Measurements from ENCODE around the gene IFT122.
A peak's percentile ranks its signal among the peaks of the same experiment; 100 is the strongest.
"Not testable (repeated sequence)": the region's sequence is repeated elsewhere in the genome, so short reads cannot be mapped to it uniquely, and the experiment has no call there.

IFT122 gene

DNA sequence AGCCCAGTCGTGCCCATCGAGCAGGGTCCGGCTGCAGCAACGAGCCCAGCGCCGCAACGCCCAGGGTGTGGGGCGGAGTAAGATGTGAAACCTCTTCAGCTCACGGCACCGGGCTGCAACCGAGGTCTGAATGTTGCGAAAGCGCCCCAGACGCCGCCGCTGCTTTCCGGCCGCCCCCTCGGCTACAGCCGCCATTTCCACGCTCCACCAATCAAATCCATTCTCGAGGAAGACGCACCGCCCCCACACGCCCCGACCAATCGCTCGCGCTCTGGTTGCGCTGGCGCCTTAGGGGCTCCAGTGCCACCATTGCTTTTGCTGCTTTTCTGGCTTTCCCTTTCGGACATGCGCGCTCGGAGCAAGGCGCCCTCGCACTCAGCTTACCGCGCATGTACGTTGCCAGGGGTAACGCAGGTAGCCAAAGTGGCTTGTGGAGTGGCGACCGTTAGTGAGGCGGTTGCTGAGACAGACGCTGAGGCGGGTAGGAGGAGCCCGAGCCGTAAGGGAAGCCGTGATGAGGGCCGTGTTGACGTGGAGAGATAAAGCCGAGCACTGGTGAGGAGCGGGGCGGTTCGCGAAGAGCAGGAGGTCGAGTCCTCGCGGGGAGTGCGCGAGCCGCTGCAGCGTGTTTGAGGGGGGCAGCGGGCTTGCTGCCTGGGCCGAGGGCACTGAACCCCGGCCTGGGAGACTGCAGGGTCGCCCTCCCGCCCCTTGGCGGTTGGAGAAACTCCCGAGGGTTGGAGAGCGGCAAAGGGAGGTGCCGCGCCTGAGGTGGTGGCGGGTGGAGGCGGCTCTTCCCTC is at the start of gene IFT122, which contains the start of gene MBD4:
Gene IFT122 (plus strand): TSS at position 408 of the 801 bp plus-strand sequence. CDS start 107 bp downstream, at position 515.
Gene MBD4 (minus strand): TSS at position 132 of the 801 bp plus-strand sequence. CDS start 115 bp downstream, at position 17.
- peak; percentile 95 for DNase-seq (ENCODE audit: low read depth in 2 of 2)

GRCh38 chr3:129391583-129391982 is 48.4 kb upstream of the IFT122 start:
- DNase-seq (ENCODE audit: low read depth in 2 of 2): not testable (repeated sequence)

DNA sequence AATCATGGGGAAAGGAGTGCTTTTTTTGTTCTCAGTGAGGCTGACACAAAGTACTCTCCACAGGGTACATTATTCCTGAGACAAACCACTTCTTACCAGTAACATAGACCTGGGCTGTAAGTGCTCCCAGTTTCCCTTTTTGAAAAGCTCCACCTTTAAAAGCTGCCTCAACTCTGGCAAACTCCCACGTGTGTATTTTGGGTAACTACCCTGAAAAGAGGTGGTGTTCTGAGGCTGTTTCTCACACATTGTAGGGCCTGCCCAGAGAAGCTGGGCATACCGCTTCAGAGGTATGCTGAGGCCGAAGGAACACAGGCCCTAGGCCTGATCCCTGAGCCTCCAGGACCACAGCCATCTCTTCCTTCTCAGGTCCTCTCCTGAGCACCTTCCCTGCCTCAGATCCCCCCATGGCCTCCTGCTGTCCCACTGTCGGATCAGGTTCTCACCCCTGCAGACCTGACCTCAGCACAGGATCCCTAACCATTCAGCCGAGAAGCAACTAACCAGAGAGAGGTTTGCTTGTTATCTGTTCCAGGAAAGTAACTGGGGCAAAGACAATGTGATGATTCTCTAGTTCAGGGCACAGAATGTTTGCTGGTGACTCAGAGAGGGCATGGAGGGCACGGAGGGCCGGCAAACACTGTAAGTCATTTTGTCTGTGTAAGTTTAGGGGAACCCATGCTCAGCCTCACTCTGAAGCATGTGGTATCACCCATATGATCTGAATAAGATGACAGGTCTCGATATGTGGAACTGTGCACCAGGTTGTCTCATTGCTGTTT is 47.7 kb upstream of the IFT122 start:
- DNase-seq (ENCODE audit: low read depth in 2 of 2): not testable (repeated sequence)

DNA sequence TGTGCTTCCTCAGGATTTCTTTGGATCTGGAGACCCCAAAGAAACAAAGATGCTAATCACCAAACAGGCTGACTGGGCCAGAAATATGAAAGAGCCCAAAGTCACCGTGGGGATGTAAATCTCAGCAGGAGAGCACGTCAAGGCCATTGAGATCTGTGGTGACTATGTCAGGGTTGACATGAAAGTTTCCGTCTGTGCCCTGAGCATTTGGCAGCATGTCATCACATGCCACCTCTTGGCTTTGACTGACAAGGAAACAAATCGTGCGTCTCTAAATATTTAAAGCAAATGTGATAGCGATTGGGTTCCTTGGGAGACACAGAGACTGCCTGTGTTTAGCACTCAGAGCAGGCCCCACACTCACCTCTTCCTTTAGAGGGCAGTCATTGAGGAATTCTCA is 46.8 kb upstream of the IFT122 start:
- DNase-seq (ENCODE audit: low read depth in 2 of 2): no peak

GRCh38 chr3:129393760-129394564 is 46.1 kb upstream of the IFT122 start:
- not testable (repeated sequence) for DNase-seq (ENCODE audit: low read depth in 2 of 2)

- DNase-seq (ENCODE audit: low read depth in 2 of 2): no peak
Measured at GRCh38 chr3:129398803-129399144, 41.2 kb upstream of the IFT122 start.

GRCh38 chr3:129399145-129399894 is 40.7 kb upstream of the IFT122 start:
- peak; percentile 32 to 37 for DNase-seq (ENCODE audit: low read depth in 2 of 2)

DNA sequence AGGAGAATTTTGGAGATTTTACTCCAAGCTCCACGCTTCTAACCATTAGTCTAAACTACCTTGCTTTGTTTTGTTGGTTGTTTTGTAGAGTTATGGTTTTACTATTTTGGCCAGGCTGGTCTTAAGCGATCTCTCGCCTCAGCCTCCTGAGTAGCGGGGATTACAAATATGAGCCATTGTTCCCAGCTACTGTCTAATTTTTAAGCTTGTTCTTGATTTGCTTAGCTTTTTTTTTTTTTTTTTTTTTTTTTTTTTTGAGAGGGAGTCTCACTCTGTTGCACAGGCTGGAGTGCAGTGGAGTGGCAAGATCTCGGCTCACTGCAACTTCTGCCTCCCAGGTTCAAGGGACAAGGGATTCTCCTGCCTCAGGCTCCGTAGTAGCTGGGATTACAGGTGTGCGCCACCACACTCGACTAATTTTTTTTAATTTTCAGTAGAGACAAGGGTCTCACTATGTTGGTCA is 40.1 kb upstream of the IFT122 start:
- no peak for DNase-seq (ENCODE audit: low read depth in 2 of 2)

DNA sequence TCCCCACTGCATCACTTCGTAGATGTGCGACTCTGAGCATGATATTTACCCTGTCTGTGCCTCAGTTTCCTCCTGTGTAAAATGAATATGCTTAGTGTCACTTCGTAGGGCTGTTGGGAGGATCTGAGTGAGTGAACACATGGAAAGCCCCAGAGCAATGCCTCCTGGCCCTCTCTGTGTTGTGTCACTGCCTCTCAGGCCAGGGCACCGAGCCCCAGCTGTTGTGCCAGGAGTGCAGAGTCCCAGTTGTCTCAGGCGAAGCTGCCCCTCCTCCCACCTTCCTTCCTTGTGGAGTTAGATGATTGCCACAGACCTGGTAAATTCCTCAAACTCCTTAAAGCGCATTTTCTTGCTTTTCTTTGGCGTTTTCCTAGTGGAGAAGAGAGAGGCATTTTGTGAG is 37.8 kb upstream of the IFT122 start:
- DNase-seq (ENCODE audit: low read depth in 2 of 2): no peak

DNA sequence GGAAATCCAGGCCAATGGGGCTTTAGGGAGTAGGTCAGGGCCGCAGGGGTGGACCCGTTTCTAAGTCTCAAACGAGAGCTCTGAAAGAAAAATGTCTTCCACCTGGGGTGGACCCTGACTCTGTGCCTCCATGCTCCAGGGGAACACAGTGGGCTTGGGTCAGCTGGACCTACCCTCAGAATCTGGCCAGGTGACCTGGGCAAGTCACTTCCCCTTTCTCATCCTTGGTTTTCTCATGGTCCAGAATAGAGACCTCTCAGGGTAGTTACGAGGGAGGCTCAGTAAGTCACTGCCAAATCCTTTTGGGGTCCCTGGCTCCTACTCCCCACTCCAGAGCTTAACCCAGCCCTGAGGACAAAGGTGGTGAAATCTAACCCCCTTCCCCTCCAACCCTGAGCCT is 37.4 kb upstream of the IFT122 start:
- no peak for DNase-seq (ENCODE audit: low read depth in 2 of 2)

- DNase-seq (ENCODE audit: low read depth in 2 of 2): no peak
Measured at GRCh38 chr3:129403450-129403849, 36.6 kb upstream of the IFT122 start.

GRCh38 chr3:129404130-129404529 is 35.9 kb upstream of the IFT122 start:
- no peak for DNase-seq (ENCODE audit: low read depth in 2 of 2)

DNA sequence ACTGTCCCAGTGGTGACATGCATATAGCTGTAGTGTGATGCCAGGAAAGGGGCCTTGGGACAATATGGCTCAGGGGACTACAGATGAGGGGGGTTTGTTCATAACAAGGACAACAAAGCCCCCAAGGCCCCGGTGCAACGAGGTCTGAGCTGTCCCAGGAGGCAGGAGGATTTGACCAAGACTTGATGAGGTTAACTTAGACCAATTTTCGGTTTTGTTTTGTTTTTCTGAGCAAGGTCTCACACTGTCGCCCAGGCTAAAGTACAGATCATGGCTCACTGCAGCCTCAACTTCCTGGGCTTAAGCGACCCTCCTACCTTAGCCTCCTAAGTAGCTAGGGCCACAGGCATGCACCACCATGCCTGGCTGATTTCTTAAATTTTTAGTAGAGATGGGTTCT is 35.4 kb upstream of the IFT122 start:
- no peak for DNase-seq (ENCODE audit: low read depth in 2 of 2)

DNA sequence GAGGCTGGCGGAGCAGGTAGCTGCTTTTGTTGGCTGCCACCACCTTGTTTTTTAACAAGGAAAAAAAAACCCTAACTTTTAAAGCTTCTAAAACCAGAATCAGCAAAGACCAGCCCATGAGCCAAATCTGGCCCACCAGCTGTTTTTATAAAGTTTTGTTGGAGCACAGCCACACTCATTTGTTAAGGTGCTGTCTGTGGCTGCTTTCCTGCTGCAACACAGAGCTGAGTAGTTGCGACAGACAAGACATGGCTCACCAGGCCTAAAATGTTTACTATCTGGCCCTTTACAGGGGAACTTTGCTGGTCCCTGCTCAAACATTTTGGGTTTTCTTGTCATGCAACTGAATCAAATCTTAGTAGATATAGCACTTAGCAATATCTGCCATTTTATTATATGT is 30.5 kb upstream of the IFT122 start:
- no peak for DNase-seq (ENCODE audit: low read depth in 2 of 2)

DNA sequence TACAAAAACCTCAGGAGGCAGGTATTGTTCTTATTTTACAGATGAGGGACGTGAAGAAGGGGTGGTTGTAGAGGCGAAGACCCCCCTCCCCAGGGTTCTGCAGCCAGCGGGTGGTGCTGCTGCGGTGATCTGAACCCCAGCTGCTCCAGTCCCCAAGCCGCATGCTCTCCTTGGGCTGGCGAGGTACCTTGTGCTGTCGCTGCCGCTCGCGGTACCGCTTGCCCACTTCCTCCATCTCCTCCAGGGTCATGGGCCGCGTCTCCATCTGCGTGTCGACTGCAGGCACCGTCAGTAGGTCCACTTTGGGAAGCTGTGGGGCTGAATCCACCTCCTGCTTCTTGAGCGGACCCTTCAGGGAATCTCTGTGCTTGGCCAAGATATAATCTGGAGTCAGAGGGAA is 29.1 kb upstream of the IFT122 start:
- no peak for DNase-seq (ENCODE audit: low read depth in 2 of 2)

GRCh38 chr3:129412542-129413198 is 27.4 kb upstream of the IFT122 start:
- no peak for DNase-seq (ENCODE audit: low read depth in 2 of 2)

GRCh38 chr3:129413238-129413637 is 26.8 kb upstream of the IFT122 start:
- not testable (repeated sequence) for DNase-seq (ENCODE audit: low read depth in 2 of 2)

DNA sequence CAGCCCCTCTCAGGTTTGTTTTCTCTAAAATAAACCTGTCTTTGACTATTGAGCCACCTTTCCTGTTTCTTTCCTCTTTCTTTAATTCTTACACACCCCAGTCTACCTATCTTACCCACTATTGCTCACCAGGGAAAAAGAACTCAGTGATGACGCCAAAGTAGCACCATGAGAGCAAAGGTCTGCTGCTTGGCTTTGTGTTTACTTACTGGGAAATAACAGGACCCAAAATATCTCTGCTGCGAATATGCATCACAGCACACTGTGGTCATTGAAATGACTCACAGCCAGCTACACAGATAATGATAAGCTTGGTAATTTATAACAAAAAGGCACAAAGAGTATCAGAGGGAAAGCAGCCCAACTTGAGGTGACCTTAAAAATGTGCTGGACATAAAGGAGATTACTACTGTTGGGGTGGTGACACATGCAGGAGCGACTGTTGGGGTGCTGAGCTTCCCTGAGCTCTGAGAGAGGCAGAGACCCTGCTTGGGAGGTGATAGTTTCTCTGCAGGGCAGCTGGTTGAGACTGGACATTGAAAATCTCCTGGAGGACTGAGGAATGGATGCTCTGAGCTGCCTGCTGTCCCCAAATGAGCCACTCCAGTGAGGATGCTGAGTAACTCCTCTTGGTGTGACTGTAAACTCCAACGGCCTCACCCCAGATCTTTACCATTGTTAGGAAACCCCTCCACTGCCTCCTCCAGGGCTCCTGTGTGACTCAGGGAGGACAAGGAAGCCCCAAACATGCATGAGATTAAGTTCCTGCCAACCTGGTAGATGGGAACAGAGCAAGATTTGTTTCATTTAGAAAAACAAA is 26.1 kb upstream of the IFT122 start:
- DNase-seq (ENCODE audit: low read depth in 2 of 2): no peak

DNA sequence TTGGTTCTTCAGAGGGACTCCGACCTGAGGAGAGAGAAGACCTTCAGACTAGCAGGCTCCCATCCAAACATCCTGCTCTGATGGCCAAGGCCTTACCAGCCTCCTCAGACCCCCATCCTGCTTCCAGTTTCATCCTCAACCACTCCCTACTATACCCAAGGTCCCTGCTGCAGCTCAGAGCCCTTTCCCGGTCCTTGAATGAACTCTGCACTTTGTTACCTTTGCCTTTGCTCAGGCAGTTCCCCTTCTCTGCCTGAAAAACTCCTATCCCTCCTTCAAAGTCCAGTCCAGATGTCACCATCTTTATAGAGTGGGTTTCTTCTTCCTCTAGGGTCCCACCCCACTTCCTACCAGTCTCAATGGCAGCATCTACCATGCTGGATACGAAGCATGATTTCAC is 24.6 kb upstream of the IFT122 start:
- no peak for DNase-seq (ENCODE audit: low read depth in 2 of 2)

DNA sequence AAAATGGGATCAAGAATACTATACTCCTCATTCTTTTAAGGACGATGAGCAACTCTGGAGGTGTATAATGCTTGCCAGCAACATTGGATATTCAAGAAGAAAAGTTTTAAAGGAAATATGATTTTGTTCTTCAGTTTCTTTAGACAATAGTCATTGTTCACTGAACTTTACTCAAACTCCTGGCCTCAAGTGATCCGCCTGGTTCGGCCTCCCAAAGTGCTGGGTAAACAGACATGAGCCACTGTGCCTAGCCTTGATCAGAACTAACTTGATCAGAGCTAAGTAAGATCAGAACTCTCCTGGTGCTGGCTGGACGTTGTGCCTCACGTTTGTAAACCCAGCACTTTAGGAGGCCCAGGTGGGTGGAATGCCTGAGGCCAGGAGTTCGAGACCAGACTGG is 24.2 kb upstream of the IFT122 start:
- no peak for DNase-seq (ENCODE audit: low read depth in 2 of 2)
